COLO668 (cell line): ENCODE results near the gene APOBEC3G.
"Not testable (repeated sequence)": the region's sequence is repeated elsewhere in the genome, so short reads cannot be mapped to it uniquely, and the experiment has no call there.

Experiments used
- DNase-seq: peaks from one replicate; lab custom pipeline; 2025; ENCODE audit not compliant: unreplicated experiment; lab: John Stamatoyannopoulos, UW

APOBEC3G gene

DNA sequence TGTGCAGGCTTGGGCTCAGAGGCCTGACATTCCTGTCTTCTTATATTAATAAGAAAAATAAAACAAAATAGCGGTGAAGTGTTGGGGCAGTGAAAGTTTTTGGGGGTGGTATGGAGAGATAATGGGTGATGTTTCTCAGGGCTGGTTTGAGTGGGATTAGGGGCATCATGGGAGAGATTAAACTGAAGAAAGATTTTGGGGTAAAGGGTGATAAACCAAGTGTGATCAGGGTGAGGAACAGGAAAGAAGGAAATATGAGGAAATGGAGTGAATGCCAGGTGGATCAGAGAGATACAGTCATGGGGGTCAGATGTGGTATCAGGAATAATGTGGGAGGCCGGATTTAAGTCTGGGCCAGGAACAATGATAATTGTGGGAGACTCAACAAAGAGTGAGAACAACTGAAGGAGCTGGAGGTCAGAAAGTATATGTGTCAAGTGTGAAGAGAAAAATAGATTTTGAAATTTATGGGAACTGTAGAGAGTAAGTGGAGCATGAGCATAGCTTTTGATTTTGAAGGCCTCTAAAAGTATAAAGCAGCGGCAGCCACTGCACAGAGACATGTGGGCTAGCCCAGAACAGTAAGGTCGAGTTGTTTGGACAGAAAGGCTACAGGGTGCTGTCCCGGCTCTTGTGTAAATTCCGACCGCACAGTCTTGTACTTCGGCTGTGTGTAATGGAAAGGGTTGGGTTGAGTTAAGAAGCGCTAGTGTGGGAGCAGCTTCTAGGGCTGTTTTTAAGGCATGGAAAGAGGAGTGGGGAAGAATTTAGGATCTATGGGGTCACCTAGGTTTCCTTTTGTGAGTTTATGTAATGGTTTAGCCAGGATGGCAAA, 10.4 kb upstream of the APOBEC3G start:
- not testable (repeated sequence) for DNase-seq

DNA sequence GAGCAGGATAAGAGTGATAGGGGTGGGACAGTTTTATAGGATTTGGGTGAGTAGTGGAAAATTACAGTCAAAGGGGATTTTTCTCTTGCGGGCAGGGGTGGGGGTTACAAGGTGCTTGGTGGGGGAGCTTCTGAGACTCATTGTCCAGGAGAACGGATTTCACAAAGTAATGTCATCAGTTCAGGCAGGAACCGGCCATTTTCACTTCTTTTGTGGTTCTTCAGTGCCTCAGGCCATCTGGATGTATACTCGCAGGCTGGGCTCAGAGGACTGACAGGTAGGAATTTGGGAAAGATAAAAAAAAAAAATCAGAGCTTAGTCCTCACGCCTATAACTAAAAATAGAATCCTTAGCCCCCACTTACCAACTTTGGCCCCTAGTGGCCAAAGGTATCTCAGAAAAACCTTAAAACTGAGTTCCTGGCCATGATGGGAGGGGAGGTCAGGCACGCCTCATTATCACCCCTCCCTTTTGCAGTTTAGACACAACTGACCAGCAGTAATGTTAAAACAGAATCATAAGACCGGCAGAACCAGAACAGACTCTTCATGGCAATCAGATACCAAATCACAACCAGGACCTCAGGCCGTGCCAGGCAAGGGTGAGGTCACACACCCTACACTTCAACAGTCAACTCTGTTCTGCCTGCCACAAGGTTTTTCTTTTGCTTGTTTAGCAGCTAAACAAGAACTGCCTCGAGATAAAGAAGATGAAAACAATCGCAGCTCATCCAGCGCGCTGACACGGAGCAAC, 8.9 kb upstream of the APOBEC3G start:
- no peak for DNase-seq

DNA sequence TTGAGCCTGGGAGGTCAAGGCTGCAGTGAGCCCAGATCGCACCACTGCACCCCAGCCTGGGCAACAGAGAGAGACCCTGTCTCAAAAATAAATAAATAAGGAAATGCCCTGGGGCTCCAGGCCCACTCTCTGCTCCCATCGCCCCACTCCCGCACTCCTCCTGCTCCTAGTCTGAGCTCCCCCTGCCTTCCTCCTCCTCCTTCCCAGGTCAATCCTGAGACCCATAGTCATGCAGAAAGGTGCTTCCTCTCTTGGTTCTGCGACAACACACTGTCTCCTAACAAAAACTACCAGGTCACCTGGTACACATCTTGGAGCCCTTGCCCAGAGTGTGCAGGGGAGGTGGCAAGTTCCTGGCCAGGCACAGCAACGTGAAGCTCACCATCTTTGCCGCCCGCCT, 6.9 kb upstream of the APOBEC3G start:
- DNase-seq: no peak

DNA sequence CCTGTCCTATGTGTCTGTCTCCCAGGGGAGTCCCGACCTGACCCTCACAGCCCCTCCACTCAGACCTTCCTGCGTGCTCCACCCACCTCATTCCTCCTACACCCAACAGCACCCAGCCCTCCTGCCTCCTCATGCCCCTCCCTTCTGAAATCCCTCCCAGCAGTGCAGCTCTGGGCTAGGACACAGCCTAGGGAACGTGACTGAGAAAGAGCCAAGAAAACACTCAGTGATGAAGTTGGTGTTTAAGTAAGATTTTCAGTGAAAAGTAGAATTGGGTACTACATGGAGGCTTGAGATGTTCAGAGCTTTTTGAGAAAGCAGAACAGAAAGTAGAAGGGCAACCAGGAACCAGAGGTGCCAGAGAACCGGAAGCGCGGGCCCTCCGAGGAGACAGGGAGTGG, 4.5 kb upstream of the APOBEC3G start:
- DNase-seq: not testable (repeated sequence)

DNA sequence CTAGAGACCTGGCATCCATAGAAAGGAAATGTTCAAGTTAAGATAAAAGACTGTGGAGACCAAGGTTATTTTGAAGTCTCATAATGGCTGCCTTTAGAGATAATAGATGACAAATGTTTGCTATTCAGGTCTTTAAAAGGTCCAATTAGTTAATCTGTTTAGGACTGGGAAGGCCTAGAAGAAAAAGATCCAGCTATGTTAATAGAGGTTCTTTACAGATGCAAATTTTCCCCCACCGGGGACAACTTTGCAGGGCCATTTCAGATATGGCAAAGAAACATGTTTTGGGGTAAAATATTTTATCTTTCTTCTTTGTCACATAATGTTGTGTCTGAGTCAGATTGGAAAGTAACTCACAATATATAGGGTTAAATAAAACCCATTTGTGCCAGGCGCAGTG, 3.1 kb upstream of the APOBEC3G start:
- DNase-seq: no peak

DNA sequence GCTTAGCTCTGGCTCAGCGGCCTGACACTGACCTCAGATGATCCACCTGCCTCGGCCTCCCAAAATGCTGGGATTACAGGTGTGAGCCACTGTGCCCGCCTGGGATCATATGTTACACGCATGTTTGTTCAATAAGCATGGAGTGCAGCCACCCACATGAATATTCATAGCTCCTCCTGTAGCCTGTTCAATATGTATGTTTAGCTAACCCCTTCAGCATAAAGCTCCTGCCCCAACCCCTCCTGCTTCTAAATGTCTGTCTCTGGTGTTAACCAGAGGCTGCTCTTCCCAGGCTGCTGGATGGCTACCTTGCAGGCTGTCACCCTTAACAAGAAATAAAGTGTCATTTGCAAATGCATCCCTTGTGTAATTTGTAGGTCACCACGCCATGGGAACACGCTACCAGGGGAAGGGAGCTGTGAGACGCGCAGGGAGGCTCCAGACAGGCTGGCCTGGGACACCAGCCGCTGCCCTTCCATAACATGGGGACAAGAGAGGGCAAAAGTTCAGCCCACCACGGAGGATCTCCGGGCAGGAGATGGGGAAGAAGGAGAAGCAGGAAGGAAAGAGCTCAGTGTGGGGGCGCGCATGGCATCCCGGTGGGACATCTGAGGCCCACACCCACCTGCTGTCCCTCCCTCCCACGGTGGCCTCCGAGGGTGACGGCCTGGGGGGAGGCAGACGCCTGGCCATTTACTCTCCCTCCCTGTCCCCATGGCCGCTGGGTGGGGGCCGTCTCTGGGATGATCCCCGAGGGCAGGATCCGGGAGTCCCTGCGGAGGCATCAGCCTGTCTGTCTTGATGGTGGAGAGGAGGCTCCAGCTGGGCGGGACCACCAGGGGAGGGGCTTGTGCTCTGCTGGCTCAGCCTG, 685 bp upstream of the APOBEC3G start:
- not testable (repeated sequence) for DNase-seq

DNA sequence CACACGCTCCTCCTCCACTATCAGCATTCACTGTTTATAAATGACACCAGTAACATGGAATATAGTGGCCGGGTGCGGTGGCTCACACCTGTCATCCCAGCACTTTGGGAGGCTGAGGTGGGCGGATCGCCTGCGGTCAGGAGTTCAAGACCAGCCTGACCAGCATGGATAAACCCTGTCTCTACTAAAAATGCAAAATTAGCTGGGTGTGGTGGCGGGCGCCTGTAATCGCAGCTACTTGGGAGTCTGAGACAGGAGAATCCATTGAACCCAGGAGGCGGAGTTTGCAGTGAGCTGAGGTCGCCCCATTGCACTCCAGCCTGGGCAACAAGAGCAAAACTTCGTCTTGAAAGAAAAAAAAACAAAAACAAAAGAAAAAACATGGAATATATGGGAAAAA, 837 bp downstream of the APOBEC3G start:
- DNase-seq: not testable (repeated sequence)

DNA sequence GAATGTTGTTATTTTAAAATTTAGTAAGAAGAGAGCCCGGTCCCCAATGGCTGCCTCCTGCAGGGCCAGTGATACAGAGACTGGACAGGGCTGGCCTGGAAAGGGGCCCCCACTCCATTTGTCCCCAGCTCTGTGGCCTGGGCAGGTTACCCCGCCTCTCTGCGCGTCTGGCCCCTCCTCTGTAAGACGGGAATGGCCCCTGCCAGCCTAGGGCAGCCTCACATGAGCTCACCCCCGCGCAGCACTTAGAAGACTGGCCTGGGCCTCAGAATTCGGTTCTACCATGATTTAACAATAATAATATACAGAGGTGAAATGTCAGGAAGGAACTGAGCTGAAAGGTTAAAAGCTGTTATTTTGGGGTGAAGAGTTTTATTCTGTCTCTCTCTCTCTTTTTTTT, 1.3 kb downstream of the APOBEC3G start:
- DNase-seq: no peak

DNA sequence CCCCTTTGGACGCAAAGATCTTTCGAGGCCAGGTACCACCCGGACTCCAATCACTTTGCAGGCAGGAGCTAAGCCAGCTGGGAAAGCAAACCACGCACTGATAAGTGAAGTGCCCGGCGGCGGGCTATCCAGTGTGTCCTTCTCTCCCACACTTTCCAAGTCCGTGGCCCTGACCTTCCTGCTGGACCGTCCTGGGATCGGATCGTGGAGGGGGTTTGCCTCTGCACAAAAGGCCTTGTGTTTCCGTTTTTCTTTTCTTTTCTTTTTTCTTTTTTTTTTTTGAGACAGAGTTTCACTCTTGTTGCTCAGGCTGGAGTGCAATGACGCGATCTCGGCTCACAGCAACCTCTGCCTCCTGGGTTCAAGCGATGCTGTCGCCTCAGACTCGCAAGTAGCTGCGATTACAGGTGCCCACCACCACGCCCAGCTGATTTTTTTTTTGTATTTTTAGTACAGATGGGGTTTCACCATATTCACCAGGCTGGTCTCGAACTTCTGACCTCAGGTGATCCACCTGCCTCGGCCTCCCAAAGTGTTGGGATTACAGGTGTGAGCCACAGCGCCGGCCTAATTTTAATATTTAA, 2.1 kb downstream of the APOBEC3G start:
- DNase-seq: not testable (repeated sequence)

DNA sequence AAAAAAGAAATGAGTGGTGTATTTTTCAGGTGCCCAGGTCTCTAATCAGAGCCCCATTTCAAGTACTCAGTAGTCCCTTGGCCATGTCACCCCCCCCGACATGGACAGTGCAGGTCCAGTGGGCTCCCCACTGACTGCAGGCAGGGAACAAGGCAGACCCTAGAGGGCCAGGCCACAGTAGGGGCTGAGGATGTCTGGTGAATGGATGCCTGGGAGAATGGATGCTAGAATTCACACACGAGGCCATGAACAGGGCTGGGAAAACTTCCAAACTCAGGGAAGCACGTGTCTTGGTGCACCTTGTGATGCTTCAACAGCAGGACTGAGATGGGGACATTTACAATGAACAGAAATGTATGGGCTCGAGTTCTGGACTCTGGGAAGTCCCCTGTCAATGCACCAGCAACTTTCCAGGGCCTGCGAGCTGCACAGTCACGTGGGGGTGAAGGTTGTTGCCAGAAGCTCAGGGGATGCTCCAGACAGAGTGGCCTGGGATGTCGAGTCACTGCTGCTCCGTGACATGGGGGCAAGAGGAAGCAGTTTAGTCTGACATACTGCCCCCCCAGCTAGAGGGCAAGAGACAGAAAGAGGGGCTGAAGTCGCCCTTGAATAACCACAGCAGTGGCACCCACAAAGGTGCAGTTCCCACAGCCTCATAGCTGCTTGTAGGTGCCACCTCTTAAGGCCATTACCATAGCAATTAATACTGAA, 3.1 kb downstream of the APOBEC3G start:
- no peak for DNase-seq

DNA sequence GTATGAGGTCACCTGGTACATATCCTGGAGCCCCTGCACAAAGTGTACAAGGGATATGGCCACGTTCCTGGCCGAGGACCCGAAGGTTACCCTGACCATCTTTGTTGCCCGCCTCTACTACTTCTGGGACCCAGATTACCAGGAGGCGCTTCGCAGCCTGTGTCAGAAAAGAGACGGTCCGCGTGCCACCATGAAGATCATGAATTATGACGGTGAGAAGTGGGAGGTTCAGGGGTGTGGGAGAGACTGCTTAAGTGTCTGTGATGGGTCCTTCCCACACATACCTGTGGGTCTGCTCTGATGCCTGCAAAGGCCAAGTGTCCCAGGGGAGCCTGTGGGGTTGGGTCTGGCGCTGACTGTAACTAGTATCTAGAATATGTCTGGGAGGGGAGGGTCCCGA, 3.9 kb downstream of the APOBEC3G start:
- DNase-seq: no peak

DNA sequence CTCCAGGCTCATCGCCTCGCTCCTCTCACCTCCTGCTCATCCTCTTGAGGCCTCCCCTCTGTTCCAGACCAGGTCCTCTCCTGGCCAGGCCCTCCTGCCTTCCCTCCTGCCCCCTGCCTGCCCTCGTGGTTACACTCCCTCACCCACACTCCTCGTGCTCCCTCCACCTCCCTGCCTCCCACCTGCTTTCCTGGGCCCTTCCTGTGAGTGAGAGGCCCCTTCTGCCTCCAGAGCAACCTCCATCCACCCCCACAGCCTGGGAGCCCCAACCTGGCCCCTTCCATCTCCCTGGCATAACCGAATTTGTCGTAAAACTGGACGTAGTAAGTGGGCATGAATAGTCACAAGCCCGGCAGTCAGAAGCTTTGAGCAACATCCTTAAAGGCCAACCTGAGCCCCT, 4.5 kb downstream of the APOBEC3G start:
- no peak for DNase-seq

DNA sequence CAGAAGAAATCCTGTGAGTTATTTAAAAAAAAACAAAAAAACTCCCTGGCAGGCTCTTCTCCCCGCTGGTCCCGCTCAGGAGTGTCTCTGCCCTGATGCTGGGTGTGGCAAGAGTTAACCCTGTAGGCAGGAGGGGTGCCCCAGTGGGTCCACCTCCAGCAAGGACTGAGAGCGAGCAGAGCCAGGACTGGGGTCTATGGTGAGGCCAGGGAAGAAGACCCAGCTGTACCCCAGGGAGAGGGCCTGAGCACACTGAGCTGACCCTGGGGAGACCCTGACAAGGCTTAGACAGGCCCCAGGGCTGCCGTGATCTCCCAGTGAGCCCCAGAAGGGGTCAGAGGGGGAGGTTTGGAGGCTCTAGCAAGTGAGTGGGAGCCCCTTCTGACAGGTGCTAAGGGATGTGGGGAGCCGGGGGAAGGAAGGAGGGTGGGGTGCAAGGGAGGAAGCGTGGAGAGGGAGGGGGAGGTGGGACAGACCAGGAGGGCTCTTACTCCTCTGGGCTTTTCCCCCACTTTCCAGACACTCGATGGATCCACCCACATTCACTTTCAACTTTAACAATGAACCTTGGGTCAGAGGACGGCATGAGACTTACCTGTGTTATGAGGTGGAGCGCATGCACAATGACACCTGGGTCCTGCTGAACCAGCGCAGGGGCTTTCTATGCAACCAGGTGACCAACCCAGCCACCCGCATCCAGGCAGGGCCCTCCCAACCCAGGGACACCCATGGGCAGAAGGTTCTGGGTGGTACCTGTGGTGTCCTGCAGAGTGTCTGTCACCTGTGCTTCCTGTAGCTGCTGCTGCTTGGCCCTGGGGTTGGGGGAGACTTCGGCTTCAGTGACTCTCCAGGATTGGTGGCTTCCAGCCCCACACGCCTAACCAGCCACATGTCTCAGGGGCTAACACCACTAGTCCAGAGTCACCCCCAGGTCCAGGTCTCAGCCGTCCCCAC, 6.4 kb downstream of the APOBEC3G start:
- no peak for DNase-seq

DNA sequence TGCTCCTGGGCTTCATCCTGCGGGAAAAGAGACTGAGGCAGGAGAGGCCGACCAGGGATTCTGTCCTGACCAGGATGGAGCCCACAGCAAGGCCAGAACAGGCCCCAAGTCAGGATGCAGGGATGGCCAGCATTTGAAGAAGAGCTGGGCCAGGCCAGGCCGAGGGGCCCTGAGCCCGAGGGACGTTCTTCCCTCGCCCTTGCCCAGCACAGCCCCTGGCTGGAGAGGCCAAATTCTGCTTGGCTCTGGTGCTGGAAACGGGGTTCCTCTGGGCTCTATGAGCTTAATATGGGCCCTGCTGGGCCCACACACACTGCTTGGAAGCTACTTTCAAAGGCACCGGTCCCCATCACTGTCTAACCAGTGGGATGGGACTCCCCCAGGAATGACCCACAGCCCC, 7.6 kb downstream of the APOBEC3G start:
- DNase-seq: no peak

DNA sequence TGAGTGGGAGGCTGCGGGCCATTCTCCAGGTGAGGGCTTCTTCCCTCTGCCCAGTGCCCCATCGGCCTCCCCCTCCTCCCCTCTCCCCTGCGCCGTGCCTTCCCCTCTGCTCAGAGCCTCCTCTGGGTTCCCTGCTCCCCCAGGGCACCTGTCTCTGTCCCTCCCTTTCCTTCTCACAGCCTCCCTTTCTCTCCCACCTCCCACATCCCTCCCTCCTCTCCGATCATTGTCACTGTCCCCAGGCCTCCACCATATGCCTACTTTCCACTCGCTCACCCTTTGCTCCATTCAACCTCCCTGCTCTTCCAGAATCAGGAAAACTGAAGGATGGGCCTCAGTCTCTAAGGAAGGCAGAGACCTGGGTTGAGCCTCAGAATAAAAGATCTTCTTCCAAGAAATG, 10.0 kb downstream of the APOBEC3G start:
- no peak for DNase-seq

DNA sequence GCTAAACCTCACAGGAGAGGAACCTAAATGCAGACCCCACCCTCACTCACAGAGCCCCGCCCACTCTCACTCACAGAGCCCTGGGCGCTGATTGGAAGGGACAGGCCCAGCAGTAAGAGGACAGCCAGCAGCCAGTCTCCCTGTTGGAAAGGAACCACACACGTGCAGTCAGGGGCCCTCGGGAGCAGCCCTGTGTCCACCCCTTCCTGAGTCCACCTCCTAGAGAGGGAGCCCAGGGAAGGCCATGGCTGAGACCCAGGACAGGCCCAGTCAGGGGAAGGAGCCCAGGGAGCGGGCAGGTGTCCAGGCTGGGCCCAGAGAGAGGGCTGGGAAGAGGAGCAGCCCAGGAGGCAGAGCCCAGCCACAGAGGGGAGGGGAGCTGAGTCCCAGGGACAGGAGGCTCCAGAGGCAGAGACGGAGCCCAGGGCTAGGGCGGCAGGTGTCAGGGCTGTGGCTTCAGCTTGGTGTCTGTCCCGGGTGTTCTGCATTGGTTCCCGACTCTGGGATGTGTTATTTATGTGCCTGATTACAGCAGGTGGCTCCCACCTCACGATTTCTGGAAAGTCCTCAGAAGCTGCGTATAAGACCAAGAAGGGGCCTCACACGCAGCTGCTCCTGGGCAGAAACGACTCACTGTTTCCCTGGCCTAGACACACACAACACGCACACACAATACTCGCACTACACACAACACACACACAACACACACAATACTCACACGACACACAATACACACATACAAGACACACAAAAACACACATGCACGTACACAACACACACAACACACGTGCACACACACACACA, 11.0 kb downstream of the APOBEC3G start:
- no peak for DNase-seq

DNA sequence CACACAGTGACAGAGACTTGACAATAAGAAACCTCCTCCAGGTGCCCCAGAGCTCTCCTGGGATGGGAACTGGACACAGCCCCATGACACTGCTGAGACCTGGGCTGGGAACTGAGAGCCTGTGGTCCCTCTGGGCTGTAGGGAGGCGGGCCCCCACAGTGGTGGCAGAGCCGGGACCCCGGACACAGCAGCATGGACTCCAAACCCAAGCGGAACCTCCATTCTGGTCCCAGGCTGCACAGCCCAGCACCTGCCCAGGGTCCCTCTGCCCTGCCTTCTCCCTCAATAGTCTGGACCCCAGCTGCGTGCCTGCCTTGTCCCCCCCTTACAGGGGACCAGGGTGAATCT, 11.6 kb downstream of the APOBEC3G start:
- DNase-seq: no peak

DNA sequence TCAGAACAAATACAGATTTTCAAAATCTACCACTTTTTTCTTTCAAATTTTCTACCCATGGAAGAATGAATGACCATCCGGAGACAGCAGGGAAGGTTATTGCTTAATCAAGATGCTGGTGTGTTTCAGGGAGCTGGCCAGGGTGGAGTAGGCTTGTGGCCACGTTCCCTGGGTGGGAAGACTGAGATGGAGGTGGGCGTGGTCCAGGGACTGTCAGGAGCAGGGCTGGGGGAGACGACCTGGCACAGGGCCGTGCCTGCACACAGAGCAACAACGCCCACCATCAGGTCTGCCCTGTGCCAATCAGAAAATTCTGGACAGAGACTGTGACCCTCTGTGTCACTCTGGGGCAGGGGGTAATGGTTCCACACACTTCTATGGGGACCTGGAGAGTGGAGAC, 12.9 kb downstream of the APOBEC3G start:
- DNase-seq: no peak
